HG03442 (cell line): ENCODE results near the gene HIVEP3.

Experiments used
- ATAC-seq: cut with Tn5 transposase; IDR thresholded peaks from one replicate; pipeline ENCODE4 v1.9.1; 2021; ENCODE audit warnings: mild to moderate bottlenecking, moderate library complexity; ENCODE audit not compliant: unreplicated experiment

The HIVEP3 gene

DNA sequence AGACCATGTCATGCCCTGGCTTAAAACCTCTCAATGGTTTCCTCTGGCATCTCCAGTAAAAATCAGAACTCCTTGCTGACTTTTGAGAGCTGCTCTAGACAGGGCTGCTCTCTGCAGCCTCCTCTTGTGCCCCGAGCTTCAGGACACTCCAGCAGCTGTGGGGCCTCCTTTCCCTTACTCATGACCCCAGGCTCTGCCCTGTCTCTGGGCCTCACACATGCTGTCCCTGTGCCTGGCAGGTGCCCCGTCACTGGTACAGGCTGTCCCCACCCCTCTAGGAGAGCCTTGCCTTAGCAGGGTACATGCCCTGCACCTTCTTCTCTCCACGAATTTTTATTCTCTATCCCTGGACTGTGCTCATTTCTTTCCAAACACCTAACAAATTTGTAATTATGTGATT, 43.2 kb downstream of the HIVEP3 start:
- no peak for ATAC-seq

- ATAC-seq = no peak
Observed at GRCh38 chr1:41874903-41875411, 43.8 kb downstream of the HIVEP3 start.

DNA sequence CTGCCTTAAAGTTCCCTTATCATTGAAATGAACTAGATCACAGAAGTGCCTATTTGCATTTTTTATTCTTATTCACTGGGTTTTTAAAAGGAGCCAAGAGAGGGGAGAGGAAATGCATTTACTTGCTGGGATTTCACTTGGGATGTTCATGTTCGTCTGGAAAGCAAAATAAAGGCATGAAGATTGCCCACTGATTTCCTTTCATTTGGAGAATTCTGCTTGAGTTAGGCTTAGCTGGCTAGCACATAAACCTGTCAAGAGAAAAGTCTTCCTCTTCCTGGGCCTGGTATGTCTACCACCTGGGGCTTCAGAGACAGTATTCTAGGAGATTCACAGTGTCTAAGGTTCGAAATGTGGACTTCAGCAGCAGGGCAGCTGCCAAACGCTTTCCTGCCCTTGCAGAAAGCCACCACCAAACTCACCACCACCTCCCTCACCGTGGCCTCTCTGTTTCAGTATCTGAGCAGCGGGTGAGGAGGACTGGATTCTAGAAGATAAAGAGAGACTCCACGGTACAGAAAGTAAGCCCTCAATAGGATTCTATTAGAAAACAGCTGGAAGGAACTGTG, 44.5 kb downstream of the HIVEP3 start:
- ATAC-seq = no peak

GRCh38 chr1:41872074-41872473, 46.6 kb downstream of the HIVEP3 start:
- no peak for ATAC-seq

GRCh38 chr1:41870076-41870562, 48.6 kb downstream of the HIVEP3 start:
- no peak for ATAC-seq

DNA sequence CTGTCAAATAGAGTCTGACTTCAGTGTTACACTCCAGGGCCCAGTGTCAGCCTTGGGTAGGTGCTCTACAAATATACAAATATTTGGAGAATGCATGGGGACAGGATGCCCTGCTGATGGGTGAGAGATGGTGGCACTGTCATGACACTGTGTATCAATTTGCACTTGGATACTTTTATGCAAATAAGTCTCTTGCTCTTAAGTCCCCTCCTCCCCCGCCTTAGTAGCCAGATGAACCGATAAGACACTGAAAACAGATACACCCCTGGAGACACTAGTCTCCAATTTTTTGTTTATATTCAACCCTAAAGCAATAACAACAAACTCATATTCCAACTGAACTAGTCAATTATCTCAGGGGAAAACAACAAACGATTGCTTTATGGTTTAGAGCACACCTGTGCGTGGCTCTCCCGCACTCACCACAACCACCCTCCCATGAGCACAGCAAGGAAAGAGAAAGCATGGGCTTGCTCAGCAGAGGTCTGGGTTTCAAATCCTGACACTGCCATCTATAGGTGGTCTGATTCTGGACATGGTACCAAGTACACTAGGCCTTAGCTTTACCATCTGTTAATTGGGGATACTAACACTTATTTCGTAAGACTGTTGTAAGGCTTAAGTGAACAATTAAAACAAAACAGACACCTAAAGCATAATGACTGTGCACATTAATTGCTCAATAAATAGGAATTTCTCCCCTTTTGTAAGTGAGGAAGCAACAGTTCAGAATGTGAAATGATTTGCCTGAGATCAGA, 50.3 kb downstream of the HIVEP3 start:
- peak; percentile 45 for ATAC-seq

- no peak for ATAC-seq
Observed at GRCh38 chr1:41866285-41866684, 52.4 kb downstream of the HIVEP3 start.

DNA sequence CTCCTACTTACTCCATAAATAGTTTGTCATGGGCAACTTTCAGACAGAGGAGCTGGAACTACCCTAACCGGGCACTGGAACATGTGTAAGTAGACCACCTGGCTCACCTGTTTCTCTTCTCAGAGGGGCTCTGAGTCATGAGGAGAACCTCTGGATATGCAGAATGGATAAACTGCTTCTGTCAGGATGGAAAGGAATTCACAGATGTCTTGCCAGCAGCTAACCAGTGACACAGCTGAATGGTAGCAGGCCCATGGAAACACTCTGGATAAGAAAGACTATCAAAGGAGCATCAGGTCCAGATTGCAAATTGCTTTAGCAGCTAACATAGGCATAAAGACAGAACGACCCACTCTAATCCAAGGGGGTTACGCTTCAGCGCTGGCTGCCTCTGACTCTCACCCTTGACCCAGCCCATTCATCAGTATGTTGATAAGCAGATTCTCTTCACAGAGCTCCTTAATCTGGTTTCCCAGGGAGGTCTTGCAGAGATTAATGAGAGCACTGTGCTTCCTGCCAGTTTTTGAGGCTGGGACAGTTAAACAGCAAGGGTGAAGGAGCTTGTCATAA, 54.2 kb downstream of the HIVEP3 start:
- ATAC-seq = no peak

- no peak for ATAC-seq
Observed at GRCh38 chr1:41863718-41864117, 55.0 kb downstream of the HIVEP3 start.

DNA sequence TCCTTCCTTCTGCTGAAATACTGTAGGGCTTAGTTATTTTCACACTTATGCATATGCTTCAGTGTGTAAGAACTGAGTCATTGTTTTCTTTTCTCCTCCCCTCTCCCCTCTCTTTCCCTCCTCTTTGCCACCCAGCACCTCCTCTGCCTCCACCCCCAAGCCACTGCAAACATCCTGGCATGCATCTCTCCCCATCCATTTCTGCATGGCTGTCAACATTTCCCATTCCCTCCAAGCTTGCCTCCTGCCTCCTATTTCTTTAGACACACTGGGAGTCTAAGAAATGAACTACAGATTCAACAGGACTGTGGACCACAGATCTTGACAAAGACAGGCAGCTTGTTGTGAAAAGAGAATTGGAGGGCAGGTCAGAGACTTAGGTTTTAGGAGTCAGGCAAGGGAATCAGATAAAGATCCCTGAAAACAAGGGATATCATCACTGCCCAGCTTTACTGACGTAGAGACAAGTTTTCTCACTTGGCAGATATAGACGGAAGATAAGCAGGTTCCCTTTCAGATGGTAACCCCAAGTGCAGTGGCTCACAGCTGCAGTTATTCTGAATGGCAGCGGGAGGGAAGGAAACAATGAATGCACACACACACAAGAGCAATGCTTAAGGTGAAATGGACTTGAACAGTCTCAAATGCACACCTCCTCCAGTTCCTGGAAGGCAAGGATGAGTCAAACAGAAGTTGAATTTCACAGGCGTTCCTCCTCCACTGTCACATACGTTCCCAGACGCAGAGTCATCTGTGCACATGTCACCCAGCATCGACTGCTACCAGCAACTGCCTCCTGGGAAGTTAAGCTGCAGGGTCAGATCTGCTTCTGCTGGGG, 56.1 kb downstream of the HIVEP3 start:
- ATAC-seq = no peak

DNA sequence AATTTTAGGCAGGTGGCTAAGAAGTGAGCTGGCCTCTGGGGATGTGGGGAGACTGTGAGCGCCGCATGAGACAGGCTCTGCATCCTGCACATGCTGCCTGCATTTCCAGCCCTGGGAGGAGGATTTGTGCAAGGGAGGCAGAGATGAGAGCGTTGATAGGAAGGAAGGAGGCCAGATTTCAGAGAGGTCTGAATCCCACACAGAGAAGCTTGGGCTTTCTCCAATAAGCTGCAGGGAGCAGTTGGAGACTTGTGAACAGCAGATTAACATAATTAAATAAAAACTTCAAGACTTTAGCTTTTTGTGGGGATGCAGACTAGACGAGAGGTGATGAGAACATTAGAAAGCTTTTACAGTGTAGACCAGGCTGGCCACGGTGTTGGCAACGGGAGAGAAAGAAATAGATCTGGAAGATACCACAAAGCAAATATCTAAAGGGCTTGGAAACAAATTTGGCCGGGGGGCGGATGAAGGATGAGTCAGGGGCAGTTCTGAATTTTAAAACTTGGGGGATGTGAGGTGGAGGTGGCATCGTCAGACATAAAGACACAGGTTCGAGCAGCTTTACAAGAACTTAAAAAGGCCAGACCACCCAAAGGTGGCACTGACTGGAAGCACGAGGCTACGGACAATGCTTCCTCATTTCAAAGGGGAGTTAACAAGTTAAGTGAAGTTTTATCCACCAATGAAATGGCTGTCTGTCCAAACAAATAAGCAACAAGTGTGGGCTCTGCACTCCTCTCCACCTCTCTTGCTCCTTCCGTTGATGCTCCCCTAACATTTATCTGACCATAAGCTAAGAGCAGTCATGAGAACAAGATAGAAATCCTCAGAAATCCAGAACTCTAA, 57.0 kb downstream of the HIVEP3 start:
- ATAC-seq = no peak

- ATAC-seq = no peak
Observed at GRCh38 chr1:41860771-41861170, 58.0 kb downstream of the HIVEP3 start.

GRCh38 chr1:41860214-41860613, 58.5 kb downstream of the HIVEP3 start:
- ATAC-seq = no peak

GRCh38 chr1:41859686-41860085, 59.0 kb downstream of the HIVEP3 start:
- no peak for ATAC-seq

GRCh38 chr1:41856944-41857285, 61.8 kb downstream of the HIVEP3 start:
- no peak for ATAC-seq

GRCh38 chr1:41856151-41856943, 62.4 kb downstream of the HIVEP3 start:
- no peak for ATAC-seq

DNA sequence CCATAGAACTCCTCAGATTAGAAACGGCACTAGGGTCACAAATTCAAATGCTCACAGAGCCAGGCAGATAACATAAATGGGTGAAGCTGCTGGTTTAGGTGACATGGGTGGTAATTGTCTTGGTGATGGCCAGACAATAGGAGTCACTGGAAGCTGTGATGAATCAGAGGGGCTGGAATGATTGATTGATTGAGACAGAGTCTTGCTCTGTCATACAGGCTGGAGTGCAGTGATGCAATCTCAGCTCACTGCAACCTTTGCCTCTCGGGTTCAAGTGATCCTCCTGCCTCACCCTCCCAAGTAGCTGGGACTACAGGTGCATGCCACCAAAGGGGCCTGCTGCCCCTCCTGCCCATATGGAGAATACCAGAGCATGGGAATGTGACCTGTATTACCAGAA, 63.0 kb downstream of the HIVEP3 start:
- ATAC-seq = no peak

DNA sequence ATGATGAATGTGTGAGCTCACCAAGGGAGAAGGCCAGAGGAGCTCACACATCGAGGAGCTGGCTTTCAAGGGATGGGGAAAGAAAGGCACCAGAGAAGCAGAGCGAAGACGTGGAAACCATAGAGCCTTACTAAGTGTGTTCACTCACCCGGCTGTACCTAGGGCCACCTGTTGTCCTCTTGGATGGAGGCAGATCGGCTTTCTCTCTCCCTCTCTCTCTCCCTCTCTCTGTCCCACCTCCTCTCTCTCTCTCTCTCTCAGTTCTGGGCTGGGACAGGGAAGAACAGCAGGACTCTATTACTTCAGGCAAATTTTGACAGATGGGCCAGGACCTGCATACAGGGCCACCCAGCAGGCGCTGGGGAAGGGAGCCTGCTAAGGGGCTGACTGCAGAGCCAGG, 64.8 kb downstream of the HIVEP3 start:
- ATAC-seq = no peak

DNA sequence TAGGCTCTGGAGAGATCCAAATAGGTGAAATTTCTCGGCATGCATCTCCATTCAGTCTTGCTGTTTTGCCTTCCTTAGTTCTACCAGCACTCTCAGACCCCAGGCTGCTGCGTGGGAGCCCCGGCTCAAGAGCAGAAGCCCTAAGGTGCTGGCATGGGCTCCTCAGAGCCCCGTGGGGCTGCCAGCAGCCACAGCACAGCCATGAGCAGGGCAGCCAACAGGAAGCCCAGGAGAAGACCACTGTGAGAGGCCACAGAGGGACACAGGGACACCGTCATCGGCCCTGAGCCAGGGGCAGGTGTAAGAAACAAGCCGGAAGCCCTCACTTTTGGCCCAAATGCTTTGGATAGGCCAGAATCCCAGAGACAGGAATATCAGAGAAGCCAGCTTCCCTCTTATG, 66.6 kb downstream of the HIVEP3 start:
- ATAC-seq = no peak

DNA sequence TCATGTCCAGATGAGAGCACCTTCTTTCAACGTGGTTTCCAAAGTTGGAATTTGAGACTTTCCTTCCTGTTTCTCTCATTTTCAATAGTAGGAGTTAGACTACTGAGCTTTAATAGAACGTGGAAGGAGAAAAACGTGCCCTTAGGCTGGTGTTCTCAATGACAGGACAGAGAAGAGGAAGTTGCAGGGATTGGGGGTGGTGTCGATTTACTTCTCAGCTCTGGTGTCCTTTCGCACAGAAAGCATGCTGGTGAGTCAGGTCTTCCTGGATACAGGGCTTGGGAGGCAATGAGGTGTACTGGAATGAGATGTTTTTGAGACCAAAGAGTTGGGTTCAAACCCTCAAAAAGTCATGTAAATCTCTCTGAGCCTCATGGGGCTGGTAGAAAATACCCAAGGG, 67.1 kb downstream of the HIVEP3 start:
- no peak for ATAC-seq
